ENCODE results near the gene CTDP1.

CTDP1 gene

DNA sequence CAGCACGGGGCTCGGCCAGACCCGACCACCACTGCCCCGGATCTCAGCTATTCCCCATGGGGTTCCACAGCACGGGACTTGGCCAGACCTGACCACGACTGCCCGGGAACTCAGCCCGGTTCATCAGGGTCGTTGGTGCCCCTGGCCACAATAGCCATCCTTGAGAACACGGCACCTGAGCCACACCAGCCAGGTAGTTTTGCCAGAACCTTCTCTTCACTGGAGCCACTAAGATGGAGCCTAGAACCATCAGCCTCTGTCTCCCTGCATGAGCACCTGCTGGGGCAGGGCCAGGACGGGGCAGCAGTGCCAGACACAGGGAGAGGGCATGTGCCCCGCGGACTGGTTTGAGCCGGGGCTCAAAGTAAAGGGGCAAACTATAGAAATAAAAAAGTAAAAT, 106.7 kb downstream of the CTDP1 start:
- DNase-seq, result no peak

DNA sequence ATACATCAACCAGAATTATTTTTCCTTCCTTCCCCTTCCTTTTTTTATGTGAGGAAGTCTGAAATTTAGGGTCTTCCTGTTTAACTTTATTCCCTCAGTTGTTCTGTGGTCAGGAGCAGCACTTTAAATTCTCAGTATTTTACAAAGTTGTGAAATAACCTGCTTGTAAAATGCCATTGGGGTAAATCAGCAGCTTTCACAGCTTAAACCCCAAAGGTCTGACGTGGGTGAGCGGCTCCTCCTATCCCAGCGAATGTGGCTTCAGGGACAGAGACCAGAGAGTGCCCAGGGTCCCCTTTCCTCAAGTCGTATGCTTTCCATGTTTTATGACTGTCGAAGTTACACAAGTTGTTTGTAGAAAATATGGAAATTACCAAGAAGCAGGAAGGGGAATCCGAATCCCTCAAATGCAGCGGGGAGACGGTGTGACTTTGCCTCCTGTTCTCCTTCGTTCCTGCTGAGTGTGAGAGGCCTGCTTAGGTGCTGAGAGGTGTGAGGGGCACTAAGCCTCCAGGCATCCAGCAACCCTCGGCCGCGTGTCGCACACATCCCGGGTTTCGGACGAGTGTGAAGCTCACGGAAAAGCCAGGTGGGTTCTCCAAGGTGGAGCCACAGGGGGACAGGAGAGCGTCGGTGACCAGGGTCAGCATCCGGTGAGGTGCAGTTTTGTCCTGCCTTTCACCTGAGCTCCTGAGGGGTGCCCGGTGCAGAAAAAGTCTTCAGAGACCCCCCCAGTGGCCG, 107.4 kb downstream of the CTDP1 start:
- DNase-seq, result no peak

DNA sequence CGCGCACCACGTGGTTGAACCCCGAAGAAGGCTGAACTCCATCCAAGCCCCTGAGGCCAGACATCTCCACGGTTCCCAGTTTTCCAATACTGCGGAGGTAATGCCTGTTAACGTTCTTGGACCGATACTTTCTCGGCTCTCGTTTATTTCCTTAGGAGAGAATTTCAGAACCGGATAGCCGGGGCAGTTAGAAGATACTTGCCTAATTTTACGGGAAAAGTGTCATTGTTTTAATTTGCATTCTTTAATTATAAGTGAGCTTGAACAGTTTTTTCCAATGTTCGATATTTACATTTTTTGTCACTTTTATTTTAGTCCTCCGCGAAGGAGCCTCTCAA, 107.9 kb downstream of the CTDP1 start:
- DNase-seq, result no peak

DNA sequence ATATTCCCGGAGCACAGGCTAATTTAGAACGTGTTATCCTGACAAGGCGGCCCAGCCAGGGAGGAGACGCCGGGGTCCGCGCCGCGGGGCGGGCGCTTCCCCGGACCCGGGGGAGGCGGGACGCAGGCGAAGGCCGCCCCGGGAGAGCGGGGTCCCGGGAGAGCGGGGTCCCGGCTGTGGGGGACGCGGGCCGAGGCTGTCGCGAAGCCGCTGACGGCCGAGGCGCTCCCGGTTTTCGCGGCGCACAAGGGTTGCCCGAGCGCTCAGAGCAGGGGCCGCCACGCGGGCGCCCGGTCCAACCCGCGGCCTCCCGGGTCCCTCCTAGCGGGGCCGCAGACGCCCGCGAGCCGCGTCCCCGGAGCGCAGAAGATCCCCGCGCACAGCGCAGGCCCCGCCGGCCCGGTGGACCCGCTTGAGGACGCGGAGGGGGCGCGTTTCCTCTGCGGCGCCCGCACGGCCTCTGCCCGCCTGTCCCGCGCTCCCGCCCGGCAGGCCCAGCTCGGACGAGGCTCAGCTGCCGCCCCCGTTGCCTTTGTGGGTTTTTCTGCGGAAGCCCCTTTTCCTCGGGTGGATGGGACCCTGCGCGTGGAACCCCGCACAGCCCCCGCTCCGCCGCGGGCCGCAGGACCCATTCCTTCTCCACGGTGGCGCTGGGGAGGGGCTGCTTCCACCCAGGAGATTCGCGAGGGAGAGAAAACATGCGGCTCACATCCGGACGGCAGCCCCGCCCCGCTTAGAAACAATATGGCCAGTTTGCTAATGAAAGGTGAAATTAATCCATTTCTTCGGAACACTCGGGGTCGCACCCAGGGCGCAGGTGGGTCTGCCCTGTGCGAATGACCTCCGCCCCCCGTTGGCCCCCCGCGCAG, 108.5 kb downstream of the CTDP1 start:
- no peak for DNase-seq

DNA sequence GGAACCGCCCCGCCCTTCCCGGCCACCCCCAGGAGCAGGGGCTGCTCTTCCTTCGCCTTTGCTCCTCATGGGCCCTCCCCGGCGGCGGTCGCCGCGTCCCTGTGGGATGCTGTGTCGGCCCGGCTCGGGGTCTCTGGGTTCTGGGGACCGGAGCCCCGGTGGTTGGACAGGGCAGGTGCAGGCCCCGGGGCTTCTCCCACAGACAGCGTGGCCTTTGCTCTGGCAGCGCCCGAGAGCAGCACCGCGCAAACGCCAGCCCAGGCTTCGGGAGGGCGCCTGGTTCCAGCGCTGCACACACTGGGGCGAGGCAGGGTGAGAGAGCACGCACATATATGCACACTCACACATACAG, 109.1 kb downstream of the CTDP1 start:
- DNase-seq, result no peak

DNA sequence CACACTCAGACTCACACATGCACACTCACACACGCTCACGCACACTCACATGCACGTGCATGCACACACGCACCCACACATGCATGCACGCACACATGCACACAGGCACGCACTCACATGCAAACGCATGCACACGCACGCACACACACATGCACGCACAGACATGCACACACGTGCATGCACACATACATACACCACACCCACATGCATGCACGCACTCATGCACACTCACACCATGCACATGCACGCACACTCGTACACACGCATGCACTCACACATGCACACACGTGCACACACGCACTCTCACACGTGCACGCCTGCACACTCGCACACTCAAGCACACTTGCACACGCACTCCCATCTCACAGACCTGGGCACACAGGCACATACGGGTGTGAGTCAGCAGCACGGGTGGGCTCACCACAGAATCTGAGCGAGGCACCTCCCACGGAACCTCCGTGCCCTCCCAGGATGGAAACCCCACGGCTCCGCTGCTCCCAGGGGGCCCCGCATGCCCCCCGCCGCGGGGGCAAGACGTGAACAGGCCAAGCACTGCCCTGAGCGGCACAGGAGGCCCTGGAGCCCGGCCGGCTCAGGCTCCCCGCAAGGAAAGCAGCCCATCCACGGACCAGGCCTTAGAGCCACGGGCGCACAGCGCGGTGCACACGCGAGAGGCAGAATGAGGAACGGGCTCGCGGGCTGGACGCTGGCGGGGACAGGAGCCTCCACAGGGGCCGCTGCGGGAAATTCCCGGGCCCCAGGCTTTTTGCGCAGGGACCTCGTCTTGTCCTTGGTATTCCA, 109.7 kb downstream of the CTDP1 start:
- DNase-seq, result no peak

DNA sequence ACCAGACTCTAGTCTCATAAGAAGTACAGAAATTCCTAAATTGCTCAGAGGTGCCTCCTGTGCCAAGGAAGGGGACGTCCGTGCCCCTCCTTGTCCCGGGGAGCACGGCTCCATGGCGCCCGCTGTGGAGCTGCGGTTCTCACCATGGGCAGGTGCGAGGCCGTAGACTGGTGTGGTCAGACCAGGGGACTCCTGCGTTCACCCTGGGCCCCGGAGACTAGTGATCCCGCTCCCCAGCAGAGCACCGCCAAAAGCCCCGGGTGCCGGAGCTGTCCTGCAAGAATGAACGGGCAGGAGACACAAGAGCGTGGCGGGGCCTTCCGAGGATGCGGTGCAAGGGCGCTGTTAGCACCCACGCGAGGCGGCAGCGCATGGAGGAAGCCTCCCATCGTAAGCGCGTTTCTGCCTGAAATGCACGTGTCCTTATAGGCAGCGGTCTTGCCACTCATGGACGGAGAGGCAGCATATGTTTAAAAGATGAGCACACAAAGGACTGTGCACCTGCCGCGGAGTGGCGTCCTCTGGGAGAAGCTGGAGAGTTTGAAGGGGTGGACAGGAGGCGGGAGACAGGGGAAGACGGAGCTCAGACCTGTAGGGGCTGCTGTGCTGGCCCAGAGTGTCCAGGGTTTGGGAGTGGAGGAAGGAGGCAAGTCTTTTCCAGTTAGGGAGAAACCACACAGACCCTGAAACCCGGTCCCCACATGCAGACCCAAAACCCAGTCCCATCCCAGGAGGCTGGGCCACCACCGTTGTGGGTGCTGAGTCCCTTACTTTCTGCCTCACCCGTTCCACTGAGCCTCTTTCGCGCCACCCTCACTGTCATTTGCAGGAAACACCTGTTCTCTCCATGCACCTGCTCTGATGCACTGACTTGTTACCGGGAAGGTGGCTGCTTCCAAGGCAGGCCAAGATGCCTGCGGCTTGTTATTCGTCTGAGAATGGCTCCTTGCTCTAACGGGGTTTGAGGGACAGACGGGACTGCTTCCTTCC, 110.6 kb downstream of the CTDP1 start:
- DNase-seq, result no peak

DNA sequence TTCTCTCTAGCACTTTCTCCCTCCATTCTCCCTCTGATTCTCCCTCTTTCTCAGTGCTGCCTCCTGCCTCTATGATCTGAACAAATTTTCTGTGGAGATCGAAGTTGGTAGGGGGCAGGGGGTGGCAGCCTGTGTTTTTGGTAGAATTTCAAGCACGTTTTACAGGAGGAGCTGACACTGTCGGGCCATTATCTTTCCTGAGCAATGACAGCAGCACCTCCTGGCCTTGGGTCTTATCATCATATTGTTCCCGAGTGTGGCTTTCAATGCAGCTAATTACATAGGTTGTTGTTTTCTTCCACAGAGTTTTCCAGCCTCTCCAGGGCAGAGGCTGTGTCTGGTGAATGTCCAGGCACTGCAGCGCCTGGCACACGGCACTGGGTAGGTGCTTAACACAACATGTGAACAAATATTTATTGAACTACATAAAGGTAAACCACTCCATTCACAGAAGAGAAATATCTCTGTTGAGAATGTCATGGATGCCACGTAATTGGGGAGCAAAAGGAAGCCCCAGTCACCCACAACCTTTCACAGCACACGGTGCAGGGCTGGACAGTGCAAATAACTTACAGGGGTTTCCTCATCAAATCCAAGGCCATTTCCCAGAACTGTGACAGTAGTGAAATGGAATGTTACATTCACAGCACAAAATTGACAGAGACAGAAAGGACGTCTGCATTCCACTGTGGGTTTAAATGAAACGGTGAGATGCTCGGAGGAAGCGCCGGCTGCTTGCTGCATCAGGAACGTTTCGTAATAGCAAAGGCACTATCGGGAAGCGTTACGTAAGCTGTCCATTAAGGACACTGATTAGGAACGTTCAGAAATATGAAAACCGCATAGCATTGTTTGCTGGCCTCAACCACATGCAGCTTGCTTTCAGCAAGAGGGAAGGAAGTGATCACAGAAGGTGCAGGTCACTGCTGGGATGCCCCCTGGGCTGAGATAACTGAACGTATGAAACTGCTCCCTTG, 111.7 kb downstream of the CTDP1 start:
- no peak for DNase-seq

DNA sequence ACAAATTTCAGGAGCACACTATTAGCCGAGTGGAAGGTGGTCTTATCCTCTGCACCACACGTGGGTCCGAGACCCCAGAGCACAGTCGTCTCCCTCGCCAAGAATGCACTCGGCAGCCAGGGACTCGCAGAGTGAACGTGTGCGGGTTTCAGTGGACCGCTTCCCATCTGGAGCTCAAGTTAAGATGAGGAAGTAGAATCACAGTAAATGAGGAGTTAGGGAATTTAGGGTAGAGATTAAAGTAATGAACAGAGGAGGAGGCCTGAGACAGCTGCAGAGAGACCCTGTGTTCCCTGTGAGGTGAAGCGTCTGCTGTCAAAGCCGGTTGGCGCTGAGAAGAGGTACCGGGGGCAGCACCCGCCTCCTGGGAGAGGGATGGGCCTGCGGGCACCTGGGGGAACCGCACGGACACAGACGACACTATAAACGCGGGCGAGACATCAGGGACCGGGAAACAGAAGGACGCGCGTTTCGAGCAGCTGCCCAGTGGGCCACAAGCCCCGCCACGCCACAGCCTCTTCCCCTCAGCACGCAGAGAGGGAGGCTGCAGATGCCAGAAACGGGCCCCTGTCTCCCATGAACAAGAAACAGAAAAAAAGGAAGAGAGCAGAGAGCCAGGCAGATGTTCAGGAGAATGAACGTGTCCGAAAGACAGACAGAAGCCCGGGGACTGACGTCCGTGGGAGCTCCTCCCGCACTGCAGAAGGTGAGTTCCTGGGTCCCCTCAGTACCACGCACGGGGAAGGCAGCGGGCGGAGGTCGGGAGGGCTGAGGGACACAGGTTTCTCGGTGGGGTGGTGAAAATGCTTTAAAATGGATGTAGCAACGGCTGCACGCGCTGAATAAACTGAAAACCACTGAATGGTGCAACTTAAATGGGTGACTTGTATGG, 112.7 kb downstream of the CTDP1 start:
- DNase-seq, result no peak

DNA sequence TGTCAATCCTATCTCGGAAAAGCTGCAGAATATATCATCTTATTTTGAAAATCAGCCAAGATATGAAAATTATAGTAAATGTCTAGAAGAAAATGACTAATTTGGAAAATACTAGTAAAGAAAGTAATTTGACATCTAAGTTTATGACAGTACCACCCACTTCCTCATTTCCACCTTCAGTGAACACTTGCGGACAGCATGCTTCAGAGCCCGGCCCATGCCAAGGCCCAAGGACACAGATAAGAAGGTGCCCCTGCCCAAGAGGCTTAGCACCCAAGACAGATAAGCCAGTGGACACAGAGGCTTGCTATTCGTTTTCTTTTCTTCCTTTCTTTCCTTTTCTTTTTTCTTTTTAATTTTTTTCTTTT, 113.4 kb downstream of the CTDP1 start:
- DNase-seq, result no peak

DNA sequence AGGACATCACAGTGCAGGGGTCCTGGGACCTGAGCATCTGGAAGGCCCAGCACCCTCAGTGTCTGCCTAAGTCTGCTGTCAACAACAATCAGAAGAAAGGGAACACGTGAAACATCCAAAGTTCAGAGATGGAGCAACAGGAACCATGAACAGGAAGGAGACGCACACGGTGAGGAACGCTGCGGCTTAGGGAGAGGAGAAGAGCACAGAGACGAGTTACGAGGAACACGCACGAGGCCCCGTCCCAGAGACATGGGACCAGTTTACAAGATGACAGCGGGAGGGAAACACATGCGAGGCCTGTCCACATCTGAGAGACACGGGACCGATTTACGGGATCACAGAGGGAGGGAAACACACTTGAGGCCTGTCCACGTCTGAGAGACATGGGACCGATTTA, 115.2 kb downstream of the CTDP1 start:
- DNase-seq, result no peak

DNA sequence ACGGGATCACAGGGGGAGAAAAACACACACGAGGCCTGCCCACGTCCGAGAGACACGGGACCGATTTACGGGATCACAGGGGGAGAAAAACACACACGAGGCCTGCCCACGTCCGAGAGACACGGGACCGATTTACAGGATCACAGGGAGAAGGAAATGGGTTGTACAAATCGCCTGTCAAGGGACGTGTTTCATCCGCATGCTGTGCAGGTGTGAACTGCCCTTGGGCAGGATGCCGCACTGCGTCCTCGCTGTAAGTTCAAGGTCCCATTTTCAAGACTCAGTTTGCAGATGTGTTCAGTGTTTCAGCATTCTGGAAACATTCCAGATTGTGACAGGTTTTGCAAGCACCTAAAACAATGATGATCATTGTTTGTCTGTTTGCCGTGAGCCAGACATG, 115.8 kb downstream of the CTDP1 start:
- no peak for DNase-seq

DNA sequence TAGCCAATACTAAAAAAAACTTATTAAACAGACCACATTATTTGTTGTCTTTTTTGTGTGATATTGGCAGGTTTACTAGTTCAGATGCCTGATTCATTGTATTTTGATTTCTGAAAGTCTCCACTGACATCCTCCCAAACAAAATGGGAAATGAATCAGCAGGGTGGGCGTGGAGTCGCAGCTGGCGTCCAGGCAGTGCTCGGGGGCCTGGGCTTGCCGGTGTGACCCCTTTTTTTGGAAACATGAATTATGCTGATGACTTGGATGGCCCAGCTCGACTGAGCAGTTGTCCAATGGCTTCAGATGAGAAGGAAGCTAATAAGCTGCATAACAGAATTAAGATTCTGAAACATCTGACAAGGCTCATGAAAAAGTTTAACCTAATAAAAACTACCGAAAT, 116.4 kb downstream of the CTDP1 start:
- no peak for DNase-seq

DNA sequence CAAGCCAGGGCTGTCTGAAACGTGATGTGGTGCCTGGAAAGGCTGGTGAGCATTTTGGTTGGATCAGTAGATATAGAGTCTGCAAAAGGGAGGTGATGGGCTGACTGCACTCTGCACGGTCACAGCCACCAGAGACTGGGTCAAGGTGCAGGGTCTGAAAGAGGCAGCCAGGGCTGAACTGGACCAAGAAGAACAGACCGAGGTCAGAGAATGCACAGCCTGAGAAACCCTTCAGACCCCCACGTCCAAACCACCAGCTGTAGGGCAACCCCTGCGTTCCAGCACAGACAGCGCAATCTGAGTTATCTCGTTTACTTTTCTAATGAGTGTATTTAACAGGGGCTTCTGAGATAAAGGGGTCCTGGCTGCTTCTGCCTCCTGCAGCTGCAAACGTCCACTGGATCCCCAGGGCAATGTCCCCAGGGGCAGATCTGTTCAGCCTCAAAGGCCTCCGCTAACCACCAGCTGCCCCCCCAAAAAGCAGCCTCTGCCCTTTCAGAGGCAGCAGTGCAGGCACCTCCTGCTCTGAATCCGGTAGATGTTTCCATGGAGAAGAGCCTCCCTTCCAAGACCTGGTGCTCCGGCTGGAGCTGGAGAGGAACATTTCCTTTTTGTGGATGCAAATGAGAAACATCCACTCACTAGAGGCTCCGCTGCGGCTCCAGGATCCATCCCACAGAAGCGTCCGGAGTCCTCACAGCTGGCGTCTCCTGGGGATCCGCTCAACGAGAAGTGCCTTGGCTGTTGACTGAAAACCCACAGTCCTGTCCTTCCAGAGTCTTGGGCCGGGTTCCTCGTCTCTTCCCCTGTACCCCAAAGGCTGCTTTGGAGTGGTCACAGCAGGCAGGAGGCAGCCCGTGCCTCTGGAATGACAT, 117.2 kb downstream of the CTDP1 start:
- DNase-seq, result no peak

DNA sequence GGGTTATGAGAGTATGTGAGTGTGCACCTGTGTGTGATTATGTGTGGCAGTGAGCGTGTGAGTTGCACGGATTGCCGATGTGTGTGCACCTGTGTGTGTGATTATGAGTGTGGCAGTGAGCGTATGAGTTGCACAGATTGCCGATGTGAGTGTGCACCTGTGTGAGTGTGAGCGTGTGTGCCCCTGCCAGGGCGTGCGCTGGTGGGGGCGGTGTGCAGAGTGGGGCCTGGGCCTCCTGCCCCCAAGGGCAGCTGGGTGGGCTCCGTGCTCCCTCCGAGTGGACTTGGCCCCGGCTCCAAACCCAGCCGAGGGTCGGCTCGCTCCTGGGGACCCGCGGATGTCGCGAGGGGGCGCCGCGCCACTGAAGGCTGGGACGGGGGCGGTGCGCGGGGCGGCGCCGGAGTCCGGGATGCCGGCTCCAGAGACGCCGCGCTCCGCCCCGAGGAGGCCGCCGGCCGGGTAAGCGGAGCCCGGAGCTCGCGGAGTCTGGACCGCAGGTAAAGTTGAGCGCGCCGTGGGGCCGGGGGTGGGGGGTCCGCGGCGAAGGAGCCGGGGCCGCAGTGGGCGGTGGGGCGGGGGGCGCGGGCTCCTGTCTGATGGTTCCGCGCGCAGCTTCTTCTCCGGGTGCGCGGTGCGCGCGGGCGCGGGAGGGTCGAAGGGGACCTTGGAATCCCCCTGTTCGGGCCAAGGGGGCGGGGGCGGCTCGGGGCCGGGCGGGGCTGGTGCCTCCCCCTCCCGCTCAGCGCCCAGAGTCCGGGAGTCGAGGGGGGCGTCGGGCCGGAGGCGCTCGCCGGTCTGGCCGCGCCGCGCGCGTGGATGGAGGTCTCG, 118.1 kb downstream of the CTDP1 start, which contains the start of gene KCNG2:
Gene KCNG2, plus strand, starts transcription at position 421 of the 828 bp plus-strand sequence. CDS start 65,730 bp downstream, outside the sequence.
- no peak for DNase-seq

DNA sequence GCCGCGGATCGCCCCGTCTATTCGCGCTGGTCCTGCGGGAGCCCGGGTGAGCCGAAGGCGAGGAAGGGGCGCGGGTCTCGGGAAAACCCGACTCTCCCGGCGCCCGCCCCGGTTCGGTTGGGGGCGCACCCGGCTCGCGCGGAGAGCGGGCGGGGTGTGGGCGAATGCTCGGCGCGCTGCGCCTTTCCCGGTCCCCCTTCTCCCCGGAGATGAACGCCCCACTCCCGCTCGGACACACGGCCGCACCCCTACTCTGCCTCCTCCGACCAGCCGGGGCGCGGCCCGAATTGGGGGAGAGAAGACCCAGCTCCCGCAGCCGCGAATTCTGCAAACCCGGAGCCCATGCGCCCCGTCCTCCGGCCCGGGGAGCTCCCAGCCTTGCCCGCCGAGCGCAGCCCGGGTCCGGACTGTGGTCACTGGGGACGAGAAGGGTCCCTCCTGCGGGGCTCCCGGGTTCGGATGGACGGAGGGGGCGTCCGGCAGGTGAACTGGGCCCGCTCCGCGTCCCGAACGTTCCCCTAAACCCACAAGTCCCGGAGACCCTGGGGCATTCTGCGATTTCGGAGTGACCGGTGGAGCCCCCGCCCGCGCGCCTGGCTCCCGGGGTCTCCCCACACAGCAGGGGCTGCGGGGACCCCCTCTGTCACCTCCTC, 118.9 kb downstream of the CTDP1 start:
- DNase-seq, result no peak

DNA sequence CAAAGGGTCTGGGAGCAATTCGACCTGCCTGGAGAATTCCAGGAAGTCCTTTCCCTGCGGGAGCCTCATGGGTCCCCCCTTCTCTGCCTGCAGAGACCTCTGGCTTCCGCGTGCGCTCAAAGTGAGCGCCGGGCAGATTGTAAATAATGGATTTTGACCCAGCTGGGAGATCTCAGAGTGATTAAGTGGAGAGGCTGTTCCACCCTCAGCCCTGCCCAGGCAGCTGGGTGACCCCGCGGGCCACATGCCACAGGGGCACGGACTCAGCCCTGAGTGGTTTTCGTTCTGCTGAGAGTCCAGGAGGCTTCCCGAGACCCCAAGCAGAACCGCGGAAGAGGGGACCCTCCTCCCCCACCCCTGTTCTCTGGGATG, 119.4 kb downstream of the CTDP1 start:
- DNase-seq, result no peak
